Liver (tissue), 3 donors: ENCODE data around the gene OGG1.

Experiments used
- FOXA2 ChIP-seq: IDR thresholded peaks from 2 replicates; pipeline ENCODE4 v1.6.1; 2016; ENCODE audit warnings: antibody characterized with exemption
- GABPA ChIP-seq, 2 donors: IDR thresholded peaks in 1 of 2; conservative IDR thresholded peaks in 1 of 2; 2 replicates each; pipeline ENCODE4 v1.6.1; 2016; ENCODE audit warnings: antibody characterized with exemption in 2 of 2, mild to moderate bottlenecking in 1 of 2, moderate library complexity in 1 of 2
- NR2F2 ChIP-seq: IDR thresholded peaks from 2 replicates; pipeline ENCODE4 v1.6.1; 2016; ENCODE audit warnings: antibody characterized with exemption
- RAD21 ChIP-seq, 2 donors: IDR thresholded peaks; 2 replicates each; pipeline ENCODE4 v1.6.1; 2016; ENCODE audit warnings: antibody characterized with exemption in 2 of 2, mild to moderate bottlenecking in 2 of 2
- SP1 ChIP-seq: IDR thresholded peaks from 2 replicates; pipeline ENCODE4 v1.6.1; 2018; ENCODE audit warnings: antibody characterized with exemption, mild to moderate bottlenecking
- TF ChIP-seq, protein P1 (sequence below): fragments of 150-350 bp; IDR thresholded peaks from 2 replicates; pipeline ENCODE4 v1.5.1; 2017; ENCODE audit warnings: improper control_type of control experiment, low read depth, low read length; ENCODE audit not compliant: missing input control
- TF ChIP-seq, protein P2 (sequence below): IDR thresholded peaks from 2 replicates; pipeline ENCODE4 v1.6.1; 2016; ENCODE audit warnings: antibody characterized with exemption
- TF ChIP-seq, protein P3 (sequence below): IDR thresholded peaks from 2 replicates; pipeline ENCODE4 v1.6.1; 2016; ENCODE audit warnings: antibody characterized with exemption, mild to moderate bottlenecking
- TF ChIP-seq, protein P4 (sequence below): IDR thresholded peaks from 2 replicates; pipeline ENCODE4 v1.6.1; 2016; ENCODE audit warnings: antibody characterized with exemption
- donor health status: healthy.
- donor health status: healthy.

DNA sequence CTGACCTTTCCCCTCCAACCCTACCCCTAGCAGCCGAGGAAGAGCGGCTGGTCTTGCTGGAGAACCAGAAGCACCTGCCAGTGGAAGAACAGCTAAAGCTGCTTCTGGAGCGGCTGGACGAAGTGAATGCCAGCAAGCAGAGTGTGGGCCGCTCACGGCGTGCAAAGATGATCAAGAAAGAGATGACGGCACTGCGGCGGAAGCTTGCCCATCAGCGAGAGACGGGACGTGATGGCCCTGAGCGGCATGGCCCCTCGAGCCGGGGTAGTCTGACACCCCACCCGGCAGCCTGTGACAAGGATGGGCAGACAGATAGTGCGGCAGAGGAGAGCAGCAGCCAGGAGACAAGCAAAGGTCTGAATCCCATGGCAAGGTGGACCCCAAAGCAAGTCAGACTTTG lies 6.2 kb upstream of the OGG1 start:
- TF ChIP-seq SP1 (no peak), RAD21 (IDR thresholded peaks at IDR 0.05) (no peak), FOXA2 (no peak), GABPA (IDR thresholded peaks at IDR 0.05 in 1 of 2, conservative IDR thresholded peaks at IDR 0.05 in 1 of 2) (no peak), NR2F2 (no peak)
- TF ChIP-seq, protein P1, sequence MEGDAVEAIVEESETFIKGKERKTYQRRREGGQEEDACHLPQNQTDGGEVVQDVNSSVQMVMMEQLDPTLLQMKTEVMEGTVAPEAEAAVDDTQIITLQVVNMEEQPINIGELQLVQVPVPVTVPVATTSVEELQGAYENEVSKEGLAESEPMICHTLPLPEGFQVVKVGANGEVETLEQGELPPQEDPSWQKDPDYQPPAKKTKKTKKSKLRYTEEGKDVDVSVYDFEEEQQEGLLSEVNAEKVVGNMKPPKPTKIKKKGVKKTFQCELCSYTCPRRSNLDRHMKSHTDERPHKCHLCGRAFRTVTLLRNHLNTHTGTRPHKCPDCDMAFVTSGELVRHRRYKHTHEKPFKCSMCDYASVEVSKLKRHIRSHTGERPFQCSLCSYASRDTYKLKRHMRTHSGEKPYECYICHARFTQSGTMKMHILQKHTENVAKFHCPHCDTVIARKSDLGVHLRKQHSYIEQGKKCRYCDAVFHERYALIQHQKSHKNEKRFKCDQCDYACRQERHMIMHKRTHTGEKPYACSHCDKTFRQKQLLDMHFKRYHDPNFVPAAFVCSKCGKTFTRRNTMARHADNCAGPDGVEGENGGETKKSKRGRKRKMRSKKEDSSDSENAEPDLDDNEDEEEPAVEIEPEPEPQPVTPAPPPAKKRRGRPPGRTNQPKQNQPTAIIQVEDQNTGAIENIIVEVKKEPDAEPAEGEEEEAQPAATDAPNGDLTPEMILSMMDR: no peak
- TF ChIP-seq, protein P2, sequence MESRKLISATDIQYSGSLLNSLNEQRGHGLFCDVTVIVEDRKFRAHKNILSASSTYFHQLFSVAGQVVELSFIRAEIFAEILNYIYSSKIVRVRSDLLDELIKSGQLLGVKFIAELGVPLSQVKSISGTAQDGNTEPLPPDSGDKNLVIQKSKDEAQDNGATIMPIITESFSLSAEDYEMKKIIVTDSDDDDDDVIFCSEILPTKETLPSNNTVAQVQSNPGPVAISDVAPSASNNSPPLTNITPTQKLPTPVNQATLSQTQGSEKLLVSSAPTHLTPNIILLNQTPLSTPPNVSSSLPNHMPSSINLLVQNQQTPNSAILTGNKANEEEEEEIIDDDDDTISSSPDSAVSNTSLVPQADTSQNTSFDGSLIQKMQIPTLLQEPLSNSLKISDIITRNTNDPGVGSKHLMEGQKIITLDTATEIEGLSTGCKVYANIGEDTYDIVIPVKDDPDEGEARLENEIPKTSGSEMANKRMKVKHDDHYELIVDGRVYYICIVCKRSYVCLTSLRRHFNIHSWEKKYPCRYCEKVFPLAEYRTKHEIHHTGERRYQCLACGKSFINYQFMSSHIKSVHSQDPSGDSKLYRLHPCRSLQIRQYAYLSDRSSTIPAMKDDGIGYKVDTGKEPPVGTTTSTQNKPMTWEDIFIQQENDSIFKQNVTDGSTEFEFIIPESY: no peak
- TF ChIP-seq, protein P3, sequence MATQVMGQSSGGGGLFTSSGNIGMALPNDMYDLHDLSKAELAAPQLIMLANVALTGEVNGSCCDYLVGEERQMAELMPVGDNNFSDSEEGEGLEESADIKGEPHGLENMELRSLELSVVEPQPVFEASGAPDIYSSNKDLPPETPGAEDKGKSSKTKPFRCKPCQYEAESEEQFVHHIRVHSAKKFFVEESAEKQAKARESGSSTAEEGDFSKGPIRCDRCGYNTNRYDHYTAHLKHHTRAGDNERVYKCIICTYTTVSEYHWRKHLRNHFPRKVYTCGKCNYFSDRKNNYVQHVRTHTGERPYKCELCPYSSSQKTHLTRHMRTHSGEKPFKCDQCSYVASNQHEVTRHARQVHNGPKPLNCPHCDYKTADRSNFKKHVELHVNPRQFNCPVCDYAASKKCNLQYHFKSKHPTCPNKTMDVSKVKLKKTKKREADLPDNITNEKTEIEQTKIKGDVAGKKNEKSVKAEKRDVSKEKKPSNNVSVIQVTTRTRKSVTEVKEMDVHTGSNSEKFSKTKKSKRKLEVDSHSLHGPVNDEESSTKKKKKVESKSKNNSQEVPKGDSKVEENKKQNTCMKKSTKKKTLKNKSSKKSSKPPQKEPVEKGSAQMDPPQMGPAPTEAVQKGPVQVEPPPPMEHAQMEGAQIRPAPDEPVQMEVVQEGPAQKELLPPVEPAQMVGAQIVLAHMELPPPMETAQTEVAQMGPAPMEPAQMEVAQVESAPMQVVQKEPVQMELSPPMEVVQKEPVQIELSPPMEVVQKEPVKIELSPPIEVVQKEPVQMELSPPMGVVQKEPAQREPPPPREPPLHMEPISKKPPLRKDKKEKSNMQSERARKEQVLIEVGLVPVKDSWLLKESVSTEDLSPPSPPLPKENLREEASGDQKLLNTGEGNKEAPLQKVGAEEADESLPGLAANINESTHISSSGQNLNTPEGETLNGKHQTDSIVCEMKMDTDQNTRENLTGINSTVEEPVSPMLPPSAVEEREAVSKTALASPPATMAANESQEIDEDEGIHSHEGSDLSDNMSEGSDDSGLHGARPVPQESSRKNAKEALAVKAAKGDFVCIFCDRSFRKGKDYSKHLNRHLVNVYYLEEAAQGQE: no peak
- TF ChIP-seq, protein P4, sequence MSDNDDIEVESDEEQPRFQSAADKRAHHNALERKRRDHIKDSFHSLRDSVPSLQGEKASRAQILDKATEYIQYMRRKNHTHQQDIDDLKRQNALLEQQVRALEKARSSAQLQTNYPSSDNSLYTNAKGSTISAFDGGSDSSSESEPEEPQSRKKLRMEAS: no peak
